ENCODE data around the gene CANX.

DNA sequence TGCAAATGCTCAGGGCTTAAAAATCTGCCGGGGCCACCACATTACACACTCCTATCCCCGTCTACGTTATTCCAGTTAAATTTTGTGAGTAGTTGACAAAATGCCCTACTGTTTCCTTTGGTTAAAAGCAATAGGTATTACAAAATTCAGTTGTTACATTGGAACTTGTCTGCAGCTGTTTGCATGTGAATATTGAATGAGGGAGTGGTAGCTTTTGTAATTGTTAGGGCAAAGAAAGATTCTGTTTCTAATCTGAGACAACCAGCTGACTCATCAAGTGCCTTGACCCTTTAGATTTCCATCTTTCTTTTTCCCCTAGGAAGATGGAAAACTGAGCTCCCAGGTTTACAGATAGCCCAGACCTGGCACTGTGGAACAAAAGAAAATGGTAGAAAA lies 64.0 kb downstream of the CANX start:
- TF ChIP-seq TCF12 (IDR thresholded peaks at IDR 0.05; ENCODE audit: low read depth) (no peak), YY1 (IDR thresholded peaks at IDR 0.05; ENCODE audit: low read depth) (no peak), ZBTB7A (IDR thresholded peaks at IDR 0.05; ENCODE audit: low read depth) (no peak), CREB1 (IDR thresholded peaks at IDR 0.05; ENCODE audit: low read depth) (no peak), EP300 (IDR thresholded peaks at IDR 0.05; ENCODE audit: borderline replicate concordance) (no peak), TAF1 (IDR thresholded peaks at IDR 0.05; ENCODE audit: low read depth) (no peak), REST (IDR thresholded peaks at IDR 0.05; ENCODE audit: low read depth) (no peak), USF1 (IDR thresholded peaks at IDR 0.05) (no peak), RAD21 (IDR thresholded peaks at IDR 0.05; ENCODE audit: low read depth) (no peak), NFIC (IDR thresholded peaks at IDR 0.05) (no peak)
- TF ChIP-seq, protein P1, sequence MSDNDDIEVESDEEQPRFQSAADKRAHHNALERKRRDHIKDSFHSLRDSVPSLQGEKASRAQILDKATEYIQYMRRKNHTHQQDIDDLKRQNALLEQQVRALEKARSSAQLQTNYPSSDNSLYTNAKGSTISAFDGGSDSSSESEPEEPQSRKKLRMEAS (IDR thresholded peaks at IDR 0.05) = no peak
